HepG2 (cell line): ENCODE measurements around the gene NDUFA8. TPM values are rescaled to one million over a fixed set of nuclear protein-coding genes. Genes with fewer than 3 reads are reported as not detected.

Experiments used
- ATAC-seq: fragments of 200-7000 bp; cut with Tn5 transposase; 3 replicates; pipeline ENCODE4 v1.9.1; 2020; ENCODE audit warnings: mild to moderate bottlenecking, moderate library complexity
- BruUV-seq: library from RNA; stranded (reverse); fragments of 400-500 nt; replicated peaks from 2 replicates; lab custom pipeline; 2021; lab: Mats Ljungman, UMichigan
- CTCF ChIA-PET: fragments of 300-600 bp; formaldehyde crosslinking; extraction: SDS; loops from one replicate; lab custom pipeline; 2021; ENCODE audit warnings: low total read pairs, inconsistent platforms, low intra/inter-chr PET ratio; lab: Yijun Ruan, JAX
- POLR2A ChIA-PET: fragments of 350-600 bp; sonication (Branson Sonifier 250); formaldehyde crosslinking; loops from one replicate; lab custom pipeline; 2020; ENCODE audit warnings: antibody characterized with exemption, inconsistent platforms; lab: Yijun Ruan, JAX
- DNase-seq: peaks from one replicate; pipeline ENCODE4 v3.0.0-alpha.2; 2015; ENCODE audit warnings: low spot score
- FAIRE-seq: peaks from 3 replicates; lab custom pipeline; 2011; peaks lifted over from hg19 to GRCh38; lab: Jason Lieb, UNC
- H2AFZ ChIP-seq: one replicate; pipeline ENCODE4 v1.6.1; 2011; ENCODE audit warnings: low read length, inconsistent platforms
- H3K27ac ChIP-seq: fragments of 300-600 bp; 3 replicates; pipeline ENCODE4 v1.8.0; 2011; ENCODE audit warnings: mixed run types, mild to moderate bottlenecking, mixed read lengths, low read length, inconsistent platforms; ENCODE audit not compliant: insufficient read depth; ENCODE audit errors: extremely low read length
- H3K27me3 ChIP-seq, 2 experiments: fragments of 200-600 bp in 1 of 2; 2 replicates in 1 of 2; 3 replicates in 1 of 2; pipeline versions ENCODE4 v1.6.0 to v1.8.0; 2011; ENCODE audit warnings: low read length in 2 of 2, mild to moderate bottlenecking in 2 of 2, moderate library complexity in 2 of 2, inconsistent platforms in 1 of 2; ENCODE audit not compliant: insufficient read depth in 2 of 2, control insufficient read depth in 1 of 2
- H3K36me3 ChIP-seq, 2 experiments: fragments of 200-600 bp in 1 of 2; replicated peaks in 1 of 2; 2 replicates in 1 of 2; 3 replicates in 1 of 2; pipeline versions ENCODE4 v1.5.1 to v1.8.0; 2011; ENCODE audit warnings: low read length in 2 of 2, inconsistent platforms in 1 of 2; ENCODE audit not compliant: insufficient read depth in 2 of 2, control insufficient read depth in 1 of 2
- H3K4me1 ChIP-seq: 2 replicates; pipeline ENCODE4 v1.5.1; 2012; ENCODE audit warnings: low read length, inconsistent platforms; ENCODE audit not compliant: insufficient read depth
- H3K4me2 ChIP-seq: 2 replicates; pipeline ENCODE4 v1.6.0; 2011; ENCODE audit warnings: low read depth, low read length, inconsistent platforms
- H3K4me3 ChIP-seq, 3 experiments: fragments of 200-600 bp in 1 of 3; sonication (generic), shearing (Covaris generic) in 1 of 3; replicated peaks in 1 of 3; 2 replicates each; pipeline ENCODE4 v1.5.1; 2011 to 2016; ENCODE audit warnings: low read length in 3 of 3, inconsistent platforms in 2 of 3, low read depth in 2 of 3, mild to moderate bottlenecking in 2 of 3, control low read depth in 1 of 3, mixed read lengths in 1 of 3; ENCODE audit not compliant: insufficient read depth in 1 of 3
- H3K79me2 ChIP-seq: one replicate; pipeline ENCODE4 v1.6.1; 2011; ENCODE audit warnings: low read length, inconsistent platforms; ENCODE audit not compliant: insufficient read depth
- H3K9ac ChIP-seq: 2 replicates; pipeline ENCODE4 v1.6.0; 2011; ENCODE audit warnings: mild to moderate bottlenecking, low read depth, low read length, inconsistent platforms; ENCODE audit not compliant: insufficient read depth
- H3K9me3 ChIP-seq: 2 replicates; pipeline ENCODE4 v1.5.1; 2012; ENCODE audit warnings: mild to moderate bottlenecking, low read length
- H4K20me1 ChIP-seq: 2 replicates; pipeline ENCODE4 v1.6.0; 2011; ENCODE audit warnings: inconsistent platforms, mild to moderate bottlenecking, low read length, moderate library complexity; ENCODE audit not compliant: insufficient read depth
- ATF1 ChIP-seq: IDR thresholded peaks from 2 replicates; pipeline ENCODE4 v1.6.1; 2016; ENCODE audit warnings: mild to moderate bottlenecking, control low read depth
- CHD2 ChIP-seq: IDR thresholded peaks from 2 replicates; pipeline ENCODE4 v1.6.1; 2011; ENCODE audit warnings: low read depth, low read length, improper control_type of control experiment
- CREB1 ChIP-seq, 2 experiments: fragments of 450-650 bp in 1 of 2; IDR thresholded peaks; 2 replicates each; pipeline ENCODE4 v1.6.1; 2016 to 2017; ENCODE audit warnings: control low read depth in 1 of 2, mild to moderate bottlenecking in 1 of 2, missing compliant biosample characterization in 1 of 2, missing genetic modification characterization in 1 of 2
- CREM ChIP-seq, 2 experiments: sonication (generic) in 1 of 2; formaldehyde crosslinking in 1 of 2; IDR thresholded peaks; 2 replicates each; pipeline versions ENCODE4 v1.4.0 to v1.6.1; 2016 to 2020; ENCODE audit warnings: antibody characterized with exemption in 1 of 2, mild to moderate bottlenecking in 1 of 2, missing genetic modification reagents in 1 of 2
- CTCF ChIP-seq: sonication (generic); formaldehyde crosslinking; IDR thresholded peaks from 2 replicates; pipeline ENCODE4 v1.5.0; 2020; ENCODE audit warnings: mild to moderate bottlenecking, missing genetic modification reagents, moderate library complexity
- MXI1 ChIP-seq: IDR thresholded peaks from 3 replicates; pipeline ENCODE4 v1.6.1; 2012; ENCODE audit warnings: low read depth, low read length, inconsistent platforms, borderline replicate concordance
- PRPF4 ChIP-seq: fragments of 200-400 bp; formaldehyde crosslinking; IDR thresholded peaks from 2 replicates; pipeline ENCODE4 v1.6.1; 2016; ENCODE audit warnings: low read length, low read depth; ENCODE audit not compliant: poor library complexity, severe bottlenecking
- SMAD9 ChIP-seq: sonication (generic); formaldehyde crosslinking; IDR thresholded peaks from 2 replicates; pipeline ENCODE4 v1.5.1; 2020; ENCODE audit warnings: mild to moderate bottlenecking, missing genetic modification reagents
- TBX3 ChIP-seq: fragments of 450-650 bp; IDR thresholded peaks from 2 replicates; pipeline ENCODE4 v1.6.1; 2017; ENCODE audit warnings: antibody characterized with exemption, mild to moderate bottlenecking, inconsistent platforms, borderline replicate concordance
- ZEB1 ChIP-seq: IDR thresholded peaks from 2 replicates; pipeline ENCODE4 v1.6.1; 2012; ENCODE audit warnings: mild to moderate bottlenecking, low read depth, inconsistent platforms; ENCODE audit not compliant: insufficient replicate concordance
- ZFP62 ChIP-seq: sonication (generic); formaldehyde crosslinking; IDR thresholded peaks from 2 replicates; pipeline ENCODE4 v1.4.0; 2020; ENCODE audit warnings: missing genetic modification reagents
- ZFY ChIP-seq: sonication (generic); formaldehyde crosslinking; IDR thresholded peaks from 2 replicates; pipeline ENCODE4 v1.4.0; 2020; ENCODE audit warnings: missing genetic modification reagents
- ZNF12 ChIP-seq: sonication (generic); formaldehyde crosslinking; IDR thresholded peaks from 2 replicates; pipeline ENCODE4 v1.5.0; 2020; ENCODE audit warnings: missing genetic modification reagents
- ZNF546 ChIP-seq: sonication (generic); formaldehyde crosslinking; conservative IDR thresholded peaks from 2 replicates; pipeline ENCODE4 v1.8.1; 2023; ENCODE audit warnings: mild to moderate bottlenecking, missing genetic modification reagents
- ZNF691 ChIP-seq: sonication (generic); formaldehyde crosslinking; IDR thresholded peaks from 2 replicates; pipeline ENCODE4 v1.4.0; 2020; ENCODE audit warnings: missing genetic modification reagents, low read depth, mild to moderate bottlenecking, borderline replicate concordance
- WGBS: methylation state at CpG from one replicate; pipeline ENCODE4 v1.1.6; 2017; ENCODE audit warnings: low lambda C conversion rate; 5-methylcytosine and 5-hydroxymethylcytosine counted together
- in situ Hi-C: cut with HindIII; loops from 2 replicates; pipeline ENCODE4 v1.10.0; 2017; ENCODE audit warnings: low pct_unique_long_range_greater_than_20kb; ENCODE audit not compliant: extremely low pct_ligation_motif_present
- intact Hi-C: fragments of 100-400 bp; cut with micrococcal nuclease; formaldehyde crosslinking; loops from one replicate; pipeline ENCODE4 v1.10.0; 2022; ENCODE audit not compliant: unreplicated experiment
- polyA plus RNA-seq, 8 experiments: library from polyadenylated mRNA; depleted of rRNA in 3 of 8; stranded (reverse) in 7 of 8; unstranded in 1 of 8; fragments of >200 nt; fragmentation: Illumina TruSeq in 4 of 8; extraction: Trizol in 4 of 8; gene quantifications; 2 replicates each; pipeline versions ENCODE4 v1.2.1 to v1.2.3, GENCODE V29; 2011 to 2016; ENCODE audit warnings: low read depth in 4 of 8, missing spikeins in 1 of 8, mixed read lengths in 1 of 8; ENCODE audit not compliant: insufficient read depth in 1 of 8
- total RNA-seq, 5 experiments: library from RNA; depleted of rRNA; stranded (reverse); fragments of >200 nt; fragmentation: Illumina TruSeq; extraction: Trizol; gene quantifications; 2 replicates each; pipeline ENCODE4 v1.2.3, GENCODE V29; 2016; ENCODE audit warnings: low read depth in 1 of 5
- TF ChIP-seq, protein P1 (sequence below): sonication (generic); formaldehyde crosslinking; IDR thresholded peaks from 2 replicates; pipeline ENCODE4 v1.8.1; 2022; ENCODE audit warnings: mild to moderate bottlenecking, missing genetic modification reagents
- TF ChIP-seq, protein P2 (sequence below): sonication (generic); formaldehyde crosslinking; IDR thresholded peaks from 2 replicates; pipeline ENCODE4 v1.4.0; 2020; ENCODE audit warnings: missing genetic modification reagents

NDUFA8 gene
- total and polyA plus RNA-seq, 2 of the 13 experiments (the other 11 are each of a cell fraction or from before 2014, with no cell fraction given) = 68.6 to 71.7 TPM

DNA sequence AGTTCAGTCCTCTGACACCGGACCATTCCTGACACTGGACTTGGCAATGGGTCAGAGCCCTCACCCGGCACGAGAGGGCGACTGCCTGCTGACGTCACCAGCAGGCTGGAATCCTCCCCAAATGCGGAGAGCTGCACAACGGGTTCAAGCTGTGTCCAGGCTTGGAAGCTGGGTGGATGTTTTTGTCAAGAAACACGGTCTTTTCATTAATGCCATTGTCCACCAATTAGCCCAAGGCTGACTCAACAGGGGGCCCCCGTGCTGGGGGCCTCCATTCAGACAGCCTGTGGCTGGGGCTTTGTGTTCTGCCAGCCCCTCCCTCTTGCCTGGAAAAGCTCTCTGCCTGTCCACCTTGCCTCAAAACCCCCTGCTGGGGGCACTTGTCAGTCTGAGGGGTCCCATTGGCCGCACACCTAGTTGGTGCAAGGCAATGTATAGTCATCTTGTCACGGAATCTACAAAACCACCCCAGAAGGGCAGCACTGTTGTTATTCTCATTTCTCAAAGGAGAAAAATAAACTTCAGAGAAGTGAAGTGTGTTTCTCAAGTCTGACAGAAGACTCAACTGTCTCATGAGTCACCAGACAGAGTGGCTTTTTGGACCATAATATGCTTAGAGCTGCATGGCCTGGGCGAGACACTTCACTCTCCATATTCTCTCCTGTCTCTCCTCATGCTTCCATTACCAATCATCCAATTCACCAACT, 24.6 kb downstream of the NDUFA8 start:
- H3K9me3 ChIP-seq = no peaks in the 10 kb centered on the region
- H3K36me3 ChIP-seq = no peaks in the 10 kb centered on the region
- no peak overlapping the region for H3K9ac ChIP-seq
- no peaks in the 10 kb centered on the region for H4K20me1 ChIP-seq
- H3K4me2 ChIP-seq = peak overlapping the region; percentile 14
- H2AFZ ChIP-seq = no peak overlapping the region
- WGBS = 37% methylated on average over 10 of the region's 12 CpGs
- POLR2A ChIA-PET = no interaction called here
- DNase-seq = no peak
- in situ Hi-C loops (no loop called here), intact Hi-C loops (loop anchor here (5.0 kb wide), 1 partner anchor 127 kb away; the partner anchor contains the start of genes MRRF and RBM18)
- peaks cover 0 to 15% of the 10 kb centered on the region in 2 experiments; a peak in 1 of 5 replicates for H3K27me3 ChIP-seq
- no peak for ATAC-seq
- peak overlapping the region in 1 of 3 experiments; percentile 8; a peak in 1 of 6 replicates for H3K4me3 ChIP-seq
- no peak overlapping the region for H3K27ac ChIP-seq
- no TSS peak for BruUV-seq
- CTCF ChIA-PET = interaction anchor here (1.1 kb wide), 1 partner anchor 10 kb away, joined by 3 read pairs; no protein-coding TSS in a partner anchor
- peaks cover 68% of the 10 kb centered on the region for H3K4me1 ChIP-seq
- FAIRE-seq = no peak
- H3K79me2 ChIP-seq = no peaks in the 10 kb centered on the region
- TF ChIP-seq ZNF546 (CRISPR knock-in tag) (no peak), ZNF12 (CRISPR knock-in tag) (no peak), ATF1 (CRISPR knock-in tag) (peak; percentile 52), CREM (IDR thresholded peaks at IDR 0.05) (0 out of 2 replicates have a peak, but pooled peaks have one; percentile 17), CREM (CRISPR knock-in tag; IDR thresholded peaks at IDR 0.05) (no peak), CREB1 (IDR thresholded peaks at IDR 0.05) (peak; percentile 94), CREB1 (CRISPR knock-in tag; IDR thresholded peaks at IDR 0.05) (peak; percentile 44; the same call in 1 of the 2 replicates), ZFP62 (CRISPR knock-in tag) (no peak), CHD2 (no peak), TBX3 (no peak), SMAD9 (CRISPR knock-in tag) (no peak), ZFY (CRISPR knock-in tag) (no peak), PRPF4 (no peak), CTCF (CRISPR knock-in tag) (peak; percentile 19; the same call in 1 of the 2 replicates), ZNF691 (no peak), ZEB1 (no peak), MXI1 (no peak)
- TF ChIP-seq, protein P1, sequence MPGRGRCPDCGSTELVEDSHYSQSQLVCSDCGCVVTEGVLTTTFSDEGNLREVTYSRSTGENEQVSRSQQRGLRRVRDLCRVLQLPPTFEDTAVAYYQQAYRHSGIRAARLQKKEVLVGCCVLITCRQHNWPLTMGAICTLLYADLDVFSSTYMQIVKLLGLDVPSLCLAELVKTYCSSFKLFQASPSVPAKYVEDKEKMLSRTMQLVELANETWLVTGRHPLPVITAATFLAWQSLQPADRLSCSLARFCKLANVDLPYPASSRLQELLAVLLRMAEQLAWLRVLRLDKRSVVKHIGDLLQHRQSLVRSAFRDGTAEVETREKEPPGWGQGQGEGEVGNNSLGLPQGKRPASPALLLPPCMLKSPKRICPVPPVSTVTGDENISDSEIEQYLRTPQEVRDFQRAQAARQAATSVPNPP = no peak
- TF ChIP-seq, protein P2, sequence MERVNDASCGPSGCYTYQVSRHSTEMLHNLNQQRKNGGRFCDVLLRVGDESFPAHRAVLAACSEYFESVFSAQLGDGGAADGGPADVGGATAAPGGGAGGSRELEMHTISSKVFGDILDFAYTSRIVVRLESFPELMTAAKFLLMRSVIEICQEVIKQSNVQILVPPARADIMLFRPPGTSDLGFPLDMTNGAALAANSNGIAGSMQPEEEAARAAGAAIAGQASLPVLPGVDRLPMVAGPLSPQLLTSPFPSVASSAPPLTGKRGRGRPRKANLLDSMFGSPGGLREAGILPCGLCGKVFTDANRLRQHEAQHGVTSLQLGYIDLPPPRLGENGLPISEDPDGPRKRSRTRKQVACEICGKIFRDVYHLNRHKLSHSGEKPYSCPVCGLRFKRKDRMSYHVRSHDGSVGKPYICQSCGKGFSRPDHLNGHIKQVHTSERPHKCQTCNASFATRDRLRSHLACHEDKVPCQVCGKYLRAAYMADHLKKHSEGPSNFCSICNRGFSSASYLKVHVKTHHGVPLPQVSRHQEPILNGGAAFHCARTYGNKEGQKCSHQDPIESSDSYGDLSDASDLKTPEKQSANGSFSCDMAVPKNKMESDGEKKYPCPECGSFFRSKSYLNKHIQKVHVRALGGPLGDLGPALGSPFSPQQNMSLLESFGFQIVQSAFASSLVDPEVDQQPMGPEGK = 0 out of 2 replicates have a peak, but pooled peaks have one; percentile 20
